MCF 10A (cell line): ENCODE measurements around the gene FBXL14. TPM values are rescaled to one million over a fixed set of nuclear protein-coding genes. Genes with fewer than 3 reads are reported as not detected.
"Not testable (repeated sequence)": the region's sequence is repeated elsewhere in the genome, so short reads cannot be mapped to it uniquely, and the experiment has no call there.

Experiments used
- BruUV-seq: library from RNA; stranded (reverse); fragments of 400-500 nt; replicated peaks from 2 replicates; lab custom pipeline; 2021; lab: Mats Ljungman, UMichigan
- CTCF ChIA-PET: fragments of 300-600 bp; sonication (Branson Sonifier 250); formaldehyde crosslinking; extraction: SDS; loops from one replicate; lab custom pipeline; 2021; ENCODE audit warnings: antibody characterized with exemption, inconsistent platforms; lab: Yijun Ruan, JAX
- POLR2A ChIA-PET: fragments of 300-600, 350-650 bp; sonication (Branson Sonifier 250); formaldehyde crosslinking; extraction: SDS; loops from one replicate; lab custom pipeline; 2020; ENCODE audit warnings: antibody characterized with exemption, inconsistent platforms; lab: Yijun Ruan, JAX
- DNase-seq: peaks from one replicate; pipeline ENCODE4 v3.0.0-alpha.2; 2018; ENCODE audit not compliant: unreplicated experiment
- H3K27ac Mint-ChIP-seq: one replicate; pipeline ENCODE4 v1.8.0; 2022; ENCODE audit warnings: mild to moderate bottlenecking, low read depth, mixed read lengths; ENCODE audit not compliant: unreplicated experiment
- H3K27me3 Mint-ChIP-seq: one replicate; pipeline ENCODE4 v1.8.0; 2022; ENCODE audit warnings: mixed read lengths; ENCODE audit not compliant: insufficient read depth, unreplicated experiment
- H3K36me3 Mint-ChIP-seq: one replicate; pipeline ENCODE4 v1.8.0; 2022; ENCODE audit warnings: mild to moderate bottlenecking, moderate library complexity, mixed read lengths; ENCODE audit not compliant: insufficient read depth, unreplicated experiment
- H3K4me1 Mint-ChIP-seq: one replicate; pipeline ENCODE4 v1.8.0; 2022; ENCODE audit warnings: mixed read lengths; ENCODE audit not compliant: insufficient read depth, unreplicated experiment
- H3K4me3 Mint-ChIP-seq: one replicate; pipeline ENCODE4 v1.8.0; 2022; ENCODE audit warnings: mild to moderate bottlenecking, moderate library complexity, mixed read lengths; ENCODE audit not compliant: unreplicated experiment
- H3K9me3 Mint-ChIP-seq: one replicate; pipeline ENCODE4 v1.8.0; 2022; ENCODE audit warnings: mixed read lengths; ENCODE audit not compliant: unreplicated experiment
- CTCF ChIP-seq: fragments of 200-600 bp; IDR thresholded peaks from one replicate; pipeline ENCODE4 v1.8.0; 2022; ENCODE audit warnings: antibody characterized with exemption, mild to moderate bottlenecking; ENCODE audit not compliant: unreplicated experiment
- intact Hi-C: fragments of 100-400 bp; cut with micrococcal nuclease; formaldehyde crosslinking; loops from 2 replicates; pipeline ENCODE4 v1.14.1; 2022
- total RNA-seq: library from RNA; stranded (reverse); gene quantifications from 2 replicates; pipeline ENCODE4 v1.2.3, GENCODE V29; 2022

Gene FBXL14
- total RNA-seq, 1 experiment from 2014 or later = 9.4 TPM

GRCh38 chr12:1559676-1560091 is 34.7 kb downstream of the FBXL14 start:
- Mint-ChIP-seq H3K4me1 (no peaks in the 10 kb centered on the region), H3K4me3 (no peak overlapping the region), H3K9me3 (no peaks in the 10 kb centered on the region), H3K27ac (no peak overlapping the region), H3K27me3 (no peaks in the 10 kb centered on the region), H3K36me3 (no peaks in the 10 kb centered on the region)
- ChIA-PET POLR2A (interaction anchor here (1.0 kb wide), 1 partner anchor 18 kb away, joined by 3 read pairs; no protein-coding TSS in a partner anchor), CTCF (interaction anchor here (0.6 to 1.2 kb wide), 4 partner anchors 13 to 442 kb away, joined by 3 to 11 read pairs (median 4); no protein-coding TSS in a partner anchor)
- TF ChIP-seq CTCF = no peak
- DNase-seq = no peak
- intact Hi-C loops = no loop called here
- BruUV-seq = no TSS peak

DNA sequence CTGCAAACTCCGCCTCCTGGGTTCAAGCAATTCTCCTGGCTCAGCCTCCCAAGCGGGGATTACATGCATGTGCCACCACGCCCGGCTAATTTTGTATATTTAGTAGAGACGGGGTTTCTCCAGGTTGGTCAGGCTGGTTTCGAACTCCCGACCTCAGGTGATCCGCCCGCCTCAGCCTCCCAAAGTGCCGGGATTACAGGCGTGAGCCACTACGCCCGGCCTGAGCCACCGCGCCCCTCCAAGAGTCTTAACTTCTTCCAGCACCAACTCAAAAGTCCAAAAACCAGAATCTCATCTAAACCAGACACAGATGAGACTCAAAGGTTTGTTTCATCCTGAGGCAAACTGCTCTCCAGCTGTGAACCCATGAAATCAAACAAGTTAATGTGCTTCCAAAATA is 36.3 kb downstream of the FBXL14 start:
- peaks cover 11% of the 10 kb centered on the region for H3K27me3 Mint-ChIP-seq
- DNase-seq, BruUV-seq, H3K9me3 Mint-ChIP-seq, POLR2A ChIA-PET, H3K4me1 Mint-ChIP-seq, H3K4me3 Mint-ChIP-seq, intact Hi-C loops, H3K36me3 Mint-ChIP-seq, H3K27ac Mint-ChIP-seq: not testable (repeated sequence)
- CTCF ChIA-PET = interaction anchor here (0.6 to 1.2 kb wide), 3 partner anchors 17 to 1419 kb away, joined by 3 to 6 read pairs (median 3); no protein-coding TSS in a partner anchor

- no peak overlapping the region for H3K27ac Mint-ChIP-seq
- no peak for DNase-seq
- BruUV-seq = no TSS peak
- ChIA-PET POLR2A (interaction anchor here (0.7 kb wide), 1 partner anchor 139 kb away, joined by 3 read pairs; no protein-coding TSS in a partner anchor), CTCF (interaction anchor here (0.6 to 0.8 kb wide), 2 partner anchors 10 to 385 kb away, joined by 3 to 5 read pairs; no protein-coding TSS in a partner anchor)
- TF ChIP-seq CTCF = no peak
- no peaks in the 10 kb centered on the region for H3K9me3 Mint-ChIP-seq
- H3K27me3 Mint-ChIP-seq = peaks cover 11% of the 10 kb centered on the region
- intact Hi-C loops = no loop called here
- H3K4me3 Mint-ChIP-seq = no peak overlapping the region
- H3K4me1 Mint-ChIP-seq = peaks cover 6% of the 10 kb centered on the region
- H3K36me3 Mint-ChIP-seq = no peaks in the 10 kb centered on the region
Observed at GRCh38 chr12:1553987-1554982, 40.1 kb downstream of the FBXL14 start.

DNA sequence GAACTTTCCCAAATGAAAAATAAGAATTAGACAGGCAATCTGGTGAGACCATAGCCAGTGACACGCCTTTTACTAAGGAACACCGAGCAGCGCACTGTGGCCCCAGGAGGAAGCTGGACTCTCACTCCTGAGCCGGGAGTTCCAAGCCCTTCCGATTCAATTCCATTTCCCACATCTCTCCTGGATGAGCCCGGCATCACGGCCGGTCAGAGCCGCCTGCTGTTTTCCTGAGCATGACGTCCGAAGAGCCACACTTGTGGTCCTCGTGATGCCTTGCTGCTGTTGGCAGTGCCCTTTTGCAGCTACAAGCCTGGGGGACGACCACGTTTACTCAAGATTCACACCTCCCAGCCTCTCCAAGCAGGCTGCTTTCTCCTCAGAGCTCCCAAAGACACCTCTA is 40.8 kb downstream of the FBXL14 start:
- BruUV-seq = no TSS peak
- intact Hi-C loops = no loop called here
- ChIA-PET CTCF (no interaction called here), POLR2A (interaction anchor here (0.7 kb wide), 1 partner anchor 138 kb away, joined by 3 read pairs; no protein-coding TSS in a partner anchor)
- Mint-ChIP-seq H3K36me3 (no peaks in the 10 kb centered on the region), H3K9me3 (no peaks in the 10 kb centered on the region), H3K27me3 (peaks cover 11% of the 10 kb centered on the region), H3K4me1 (peaks cover 6% of the 10 kb centered on the region), H3K4me3 (no peak overlapping the region), H3K27ac (no peak overlapping the region)
- DNase-seq = no peak
- TF ChIP-seq CTCF = no peak
